Cardiac fibroblast (primary cell): ENCODE results near the gene PELO.

Experiments used
- DNase-seq, 2 donors: peaks; one replicate each; pipeline versions ENCODE4 v3.0.0 to v3.0.0-alpha.2; 2010; ENCODE audit warnings: low read depth in 2 of 2
- H3K4me3 ChIP-seq, 2 donors: replicated peaks in 1 of 2; 1 replicate in 1 of 2; 2 replicates in 1 of 2; pipeline ENCODE4 v1.5.1; 2011; ENCODE audit warnings: low read depth in 2 of 2, low read length in 2 of 2, mild to moderate bottlenecking in 2 of 2, moderate library complexity in 1 of 2
- TF ChIP-seq, protein P1 (sequence below): IDR thresholded peaks from one replicate; pipeline ENCODE4 v1.5.1; 2011; ENCODE audit warnings: low read depth, mild to moderate bottlenecking, low read length, inconsistent platforms

Gene PELO

DNA sequence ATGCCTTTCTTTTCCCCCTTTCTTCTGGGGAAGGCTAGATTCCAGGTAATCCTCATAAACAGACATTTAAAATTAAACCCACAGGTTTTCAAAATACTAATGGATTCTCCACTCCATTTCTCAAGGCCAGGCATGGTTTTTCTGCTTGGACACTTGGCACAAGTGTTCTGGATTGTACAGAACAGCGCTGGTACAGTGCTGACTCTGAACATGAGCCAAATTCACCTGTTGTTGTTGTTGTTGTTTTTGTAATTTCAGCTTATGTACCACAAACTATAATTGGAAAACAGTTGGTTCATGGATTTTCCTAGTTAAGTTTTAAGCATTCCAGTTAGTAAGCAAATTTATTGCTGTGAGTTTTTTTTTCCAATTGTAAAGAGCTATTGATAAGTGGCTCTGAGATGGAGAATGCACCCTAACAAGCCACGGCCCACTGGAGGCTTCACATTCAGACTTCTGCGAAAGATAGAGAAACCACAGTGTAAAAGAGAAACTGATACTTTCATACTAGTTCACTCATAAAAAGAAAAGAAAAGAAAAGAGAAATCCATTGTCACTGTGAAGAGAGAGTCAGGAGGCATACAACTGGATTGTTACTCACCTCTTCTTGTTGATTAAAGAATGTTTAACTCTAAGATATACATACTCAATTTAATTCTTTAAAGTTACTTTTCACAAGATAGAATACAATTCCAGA lies 16.2 kb upstream of the PELO start:
- DNase-seq, result no peak
- TF ChIP-seq, protein P1, sequence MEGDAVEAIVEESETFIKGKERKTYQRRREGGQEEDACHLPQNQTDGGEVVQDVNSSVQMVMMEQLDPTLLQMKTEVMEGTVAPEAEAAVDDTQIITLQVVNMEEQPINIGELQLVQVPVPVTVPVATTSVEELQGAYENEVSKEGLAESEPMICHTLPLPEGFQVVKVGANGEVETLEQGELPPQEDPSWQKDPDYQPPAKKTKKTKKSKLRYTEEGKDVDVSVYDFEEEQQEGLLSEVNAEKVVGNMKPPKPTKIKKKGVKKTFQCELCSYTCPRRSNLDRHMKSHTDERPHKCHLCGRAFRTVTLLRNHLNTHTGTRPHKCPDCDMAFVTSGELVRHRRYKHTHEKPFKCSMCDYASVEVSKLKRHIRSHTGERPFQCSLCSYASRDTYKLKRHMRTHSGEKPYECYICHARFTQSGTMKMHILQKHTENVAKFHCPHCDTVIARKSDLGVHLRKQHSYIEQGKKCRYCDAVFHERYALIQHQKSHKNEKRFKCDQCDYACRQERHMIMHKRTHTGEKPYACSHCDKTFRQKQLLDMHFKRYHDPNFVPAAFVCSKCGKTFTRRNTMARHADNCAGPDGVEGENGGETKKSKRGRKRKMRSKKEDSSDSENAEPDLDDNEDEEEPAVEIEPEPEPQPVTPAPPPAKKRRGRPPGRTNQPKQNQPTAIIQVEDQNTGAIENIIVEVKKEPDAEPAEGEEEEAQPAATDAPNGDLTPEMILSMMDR, result no peak
- no peak overlapping the region for H3K4me3 ChIP-seq

DNA sequence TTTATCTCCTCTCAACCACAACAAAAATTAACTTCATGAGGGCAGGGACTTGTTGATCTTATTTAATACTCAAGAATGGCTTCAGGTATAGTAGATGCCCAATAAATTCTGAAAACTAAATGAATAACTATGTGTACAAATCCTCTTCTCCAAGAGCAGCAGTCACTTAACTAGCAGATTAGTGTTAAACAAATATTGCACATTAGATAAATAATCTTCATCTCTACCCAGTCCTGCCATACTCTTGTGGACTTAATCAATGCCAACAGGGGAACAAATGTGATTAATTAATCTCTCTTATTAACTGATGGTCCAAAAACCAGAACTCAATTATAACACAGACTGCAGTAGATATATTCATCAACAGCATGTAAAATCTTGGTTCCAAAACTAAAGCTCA lies 15.0 kb upstream of the PELO start:
- no peak overlapping the region for H3K4me3 ChIP-seq
- no peak for DNase-seq
- TF ChIP-seq, protein P1, result no peak

DNA sequence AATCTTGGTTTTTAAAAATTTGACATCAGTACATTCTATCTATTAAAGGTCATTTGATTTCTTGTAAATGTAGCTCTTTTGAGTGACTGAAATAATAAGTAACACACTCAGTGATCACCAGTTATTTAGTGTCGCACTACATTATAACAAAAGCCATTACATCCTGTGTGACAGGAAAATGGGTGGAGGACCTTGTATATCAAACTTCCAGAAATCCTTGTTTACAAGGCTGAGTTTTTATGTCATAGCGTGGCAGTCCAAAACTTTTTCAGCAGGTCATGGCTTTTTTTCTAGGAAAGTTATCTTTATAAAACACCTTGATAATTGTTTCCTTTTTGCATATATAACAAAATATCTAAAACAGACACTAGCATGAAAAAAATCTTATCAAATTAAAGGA lies 14.4 kb upstream of the PELO start:
- H3K4me3 ChIP-seq, result no peak overlapping the region
- DNase-seq, result no peak
- TF ChIP-seq, protein P1, result no peak

DNA sequence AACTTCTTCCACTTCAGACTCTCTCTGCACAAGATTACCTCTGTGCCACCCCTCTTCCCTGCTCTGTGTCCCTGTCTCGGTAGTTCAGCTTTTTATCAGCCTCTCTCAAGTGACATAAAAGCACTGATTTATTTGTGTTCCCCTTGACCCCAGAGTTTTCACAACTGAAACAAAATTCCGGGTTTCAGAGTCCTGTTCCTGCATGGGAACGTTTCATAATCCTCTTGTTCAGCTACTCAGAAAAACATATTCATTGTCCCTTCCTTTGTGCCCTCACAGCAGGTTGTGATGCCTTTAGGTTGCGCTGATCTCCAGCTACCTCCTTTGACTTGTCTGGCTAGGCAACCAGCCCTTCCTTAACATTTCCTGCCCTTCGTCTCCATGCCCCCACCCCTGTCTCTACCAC lies 13.7 kb upstream of the PELO start:
- DNase-seq, result no peak
- TF ChIP-seq, protein P1, result no peak
- H3K4me3 ChIP-seq, result no peak overlapping the region

DNA sequence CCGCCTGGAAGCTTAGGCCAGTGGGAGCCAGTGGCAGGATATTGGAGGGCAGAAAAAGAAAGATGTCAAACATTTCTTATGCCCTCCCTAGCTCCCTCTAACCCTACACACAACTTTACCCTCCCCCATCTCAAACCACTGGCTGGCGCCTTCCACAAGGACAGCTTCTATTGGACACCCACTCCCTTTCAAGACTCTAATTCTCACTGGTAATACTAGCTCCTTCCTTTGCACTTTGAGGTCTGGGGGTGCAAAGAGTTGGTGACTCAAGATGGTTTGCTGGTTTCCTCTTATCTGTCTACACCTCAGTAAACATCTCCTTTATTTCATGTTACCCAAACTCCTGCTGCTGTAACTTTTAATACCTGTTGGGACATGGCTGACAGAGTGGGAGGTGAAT lies 11.6 kb upstream of the PELO start:
- no peak overlapping the region for H3K4me3 ChIP-seq
- TF ChIP-seq, protein P1, result no peak
- no peak for DNase-seq

DNA sequence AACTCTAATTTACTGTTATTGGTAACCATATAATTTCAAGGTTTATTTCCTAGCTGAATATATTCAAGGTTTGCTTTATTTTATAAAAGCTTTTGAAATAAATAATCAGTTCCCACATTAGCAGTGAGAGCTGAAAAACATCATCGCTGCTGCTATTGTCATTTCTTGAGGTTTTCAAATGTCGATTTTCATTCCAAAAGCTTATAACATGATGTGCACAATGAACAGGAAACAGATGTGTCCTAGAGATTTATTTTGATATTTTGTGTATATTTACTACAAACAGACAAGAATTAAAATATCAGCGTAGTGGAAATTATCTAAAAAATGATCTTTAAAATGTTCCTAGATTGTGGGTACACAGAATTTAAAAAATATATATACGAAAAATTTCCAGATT lies 10.5 kb upstream of the PELO start:
- H3K4me3 ChIP-seq, result no peak overlapping the region
- DNase-seq, result no peak
- TF ChIP-seq, protein P1, result no peak

DNA sequence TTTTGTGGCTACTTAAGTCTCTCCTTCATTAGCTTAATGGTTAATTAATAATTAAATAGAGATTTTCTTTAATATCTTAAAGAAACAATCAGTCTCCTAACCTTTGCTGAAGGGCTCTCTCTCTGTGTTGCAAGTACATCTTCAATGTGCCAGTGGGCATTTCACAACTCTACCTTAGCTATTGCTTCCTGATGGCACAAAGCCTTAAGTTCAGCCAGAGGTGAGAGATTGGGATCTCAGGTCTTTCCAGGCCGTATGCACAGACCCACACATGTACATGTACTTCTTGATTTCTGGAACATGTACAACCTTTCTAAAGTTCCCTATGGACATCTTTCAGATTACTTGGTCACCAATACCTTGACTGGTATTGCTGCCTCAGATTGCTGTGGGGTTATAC lies 8.9 kb upstream of the PELO start:
- DNase-seq, result no peak
- H3K4me3 ChIP-seq, result no peak overlapping the region
- TF ChIP-seq, protein P1, result no peak
